MM.1S (cell line): ENCODE data around the gene ANKRD44.

Experiments
- CTCF ChIP-seq: fragments of 300-600 bp; sonication (generic); IDR thresholded peaks from 2 replicates; pipeline ENCODE4 v1.5.1; 2016; ENCODE audit warnings: antibody characterized with exemption, low read length, mixed read lengths
- EZH2 ChIP-seq: fragments of 300-600 bp; sonication (generic); optimal IDR thresholded peaks from 2 replicates; pipeline ENCODE3; 2017; ENCODE audit warnings: low read depth, mild to moderate bottlenecking, antibody characterized with exemption, low read length, mixed read lengths
- EZH2phosphoT487 ChIP-seq: fragments of 300-600 bp; sonication (generic); IDR thresholded peaks from 2 replicates; pipeline ENCODE4 v1.6.1; 2018; ENCODE audit warnings: antibody characterized with exemption, low read length

GRCh38 chr2:196995757-196996314, 314.7 kb downstream of the ANKRD44 start:
- no peak for TF ChIP-seq CTCF
- no peak for TF ChIP-seq EZH2
- TF ChIP-seq EZH2phosphoT487: no peak
